ENCODE measurements around the gene RNF130. TPM values are rescaled to one million over a fixed set of nuclear protein-coding genes. Genes with fewer than 3 reads are reported as not detected.

The RNF130 gene
- total and polyA plus RNA-seq, 9 of the 15 experiments (the other 6 are each of a cell fraction or from before 2014, with no cell fraction given): 5.8 to 39.4 (median 27.1) TPM

- Histone ChIP-seq H3K4me1 (replicated peaks in 1 of 2; ENCODE audit: control insufficient read depth in 2 of 2, insufficient read depth in 2 of 2, low read length in 2 of 2) (peaks cover 0 to 18% of the 10 kb centered on the region in 2 experiments; a peak in 3 of 5 replicates), H3K9me1 (ENCODE audit: control insufficient read depth, insufficient read depth, low read length) (no peaks in the 10 kb centered on the region), H4K20me1 (replicated peaks; ENCODE audit: control insufficient read depth, insufficient read depth, low read length) (no peaks in the 10 kb centered on the region), H3K79me2 (ENCODE audit: control insufficient read depth, insufficient read depth, low read length) (no peaks in the 10 kb centered on the region), H3K36me3 (ENCODE audit: control insufficient read depth, insufficient read depth, low read length) (no peaks in the 10 kb centered on the region), H3K9ac (ENCODE audit: insufficient read depth in 1 of 2, low read depth in 2 of 2, low read length in 2 of 2) (no peak overlapping the region), H3K27me3 (ENCODE audit: control insufficient read depth in 2 of 2, insufficient read depth in 2 of 2, low read length in 2 of 2) (no peaks in the 10 kb centered on the region), H3K27ac (ENCODE audit: extremely low read depth, low read depth, low read length) (no peak overlapping the region), H3K4me2 (ENCODE audit: insufficient read depth, low read length) (no peak overlapping the region), H3K9me3 (replicated peaks; ENCODE audit: control insufficient read depth, insufficient read depth, low read depth, low read length) (no peaks in the 10 kb centered on the region; the same call in 1 of the 2 replicates), H2AFZ (ENCODE audit: low read depth, low read length) (no peak overlapping the region), H3K4me3 (no peak overlapping the region)
- DNase-seq (ENCODE audit: extremely low read depth in 1 of 4, low spot score in 3 of 4) (no peak), FAIRE-seq (no peak), ATAC-seq (no peak)
- no peak for TF ChIP-seq FUS (optimal IDR thresholded peaks at IDR 0.05; ENCODE audit: low read depth, low read length)
- in situ Hi-C loops (cut with MboI) (no loop called here), intact Hi-C loops (cut with micrococcal nuclease) (no loop called here)
- 90% methylated on average over 2 of the region's 2 CpGs for WGBS (ENCODE audit: insufficient coverage, low coverage, missing lambda C conversion rate)
- BruUV-seq (replicated peaks): no TSS peak
- ChIA-PET POLR2A (interaction anchor here (0.5 to 1.1 kb wide), 2 partner anchors 12 to 31 kb away, joined by 3 to 5 read pairs; no protein-coding TSS in a partner anchor), CTCF (ENCODE audit: low intra/inter-chr PET ratio) (no interaction called here)
These were observed 69.8 kb downstream of the RNF130 start for GRCh38 chr5:180001742-180002141.

GRCh38 chr5:180001136-180001535 lies 70.4 kb downstream of the RNF130 start:
- Histone ChIP-seq H3K4me1 (replicated peaks in 1 of 2; ENCODE audit: control insufficient read depth in 2 of 2, insufficient read depth in 2 of 2, low read length in 2 of 2) (peaks cover 0 to 12% of the 10 kb centered on the region in 2 experiments; a peak in 3 of 5 replicates), H3K4me2 (ENCODE audit: insufficient read depth, low read length) (no peak overlapping the region), H3K79me2 (ENCODE audit: control insufficient read depth, insufficient read depth, low read length) (no peaks in the 10 kb centered on the region), H3K9me3 (replicated peaks; ENCODE audit: control insufficient read depth, insufficient read depth, low read depth, low read length) (no peaks in the 10 kb centered on the region; the same call in 1 of the 2 replicates), H2AFZ (ENCODE audit: low read depth, low read length) (no peak overlapping the region), H4K20me1 (replicated peaks; ENCODE audit: control insufficient read depth, insufficient read depth, low read length) (no peaks in the 10 kb centered on the region), H3K27me3 (ENCODE audit: control insufficient read depth in 2 of 2, insufficient read depth in 2 of 2, low read length in 2 of 2) (no peaks in the 10 kb centered on the region), H3K4me3 (no peak overlapping the region), H3K9me1 (ENCODE audit: control insufficient read depth, insufficient read depth, low read length) (no peaks in the 10 kb centered on the region), H3K27ac (ENCODE audit: extremely low read depth, low read depth, low read length) (no peak overlapping the region), H3K9ac (ENCODE audit: insufficient read depth in 1 of 2, low read depth in 2 of 2, low read length in 2 of 2) (no peak overlapping the region), H3K36me3 (ENCODE audit: control insufficient read depth, insufficient read depth, low read length) (no peaks in the 10 kb centered on the region)
- in situ Hi-C loops (cut with MboI) (no loop called here), intact Hi-C loops (cut with micrococcal nuclease) (no loop called here)
- BruUV-seq (replicated peaks): no TSS peak
- ChIA-PET POLR2A (interaction anchor here (1.1 kb wide), 1 partner anchor 11 kb away, joined by 3 read pairs; no protein-coding TSS in a partner anchor), CTCF (ENCODE audit: low intra/inter-chr PET ratio) (no interaction called here)
- FAIRE-seq: no peak
- no peak for DNase-seq (ENCODE audit: extremely low read depth in 1 of 4, low spot score in 3 of 4)
- ATAC-seq: no peak
- no peak for TF ChIP-seq RNF2 (IDR thresholded peaks at IDR 0.05)
- no peak for TF ChIP-seq ZNF699 (CRISPR knock-in tag; IDR thresholded peaks at IDR 0.05; ENCODE audit: insufficient replicate concordance)
- TF ChIP-seq PML (IDR thresholded peaks at IDR 0.05; ENCODE audit: low read length): no peak
- no peak for TF ChIP-seq ZNF212 (CRISPR knock-in tag; IDR thresholded peaks at IDR 0.05)
- TF ChIP-seq ETV5 (CRISPR knock-in tag; IDR thresholded peaks at IDR 0.05; ENCODE audit: low read depth): no peak
- no peak for TF ChIP-seq KLF1 (tag; IDR thresholded peaks at IDR 0.05)
- TF ChIP-seq TAF1 (IDR thresholded peaks at IDR 0.05; ENCODE audit: control insufficient read depth, extremely low read depth, insufficient read depth, low read length, severe bottlenecking): no peak
- TF ChIP-seq BCOR (IDR thresholded peaks at IDR 0.05): no peak
- no peak for TF ChIP-seq CBX2 (IDR thresholded peaks at IDR 0.05; ENCODE audit: insufficient read depth, low read length, poor library complexity, severe bottlenecking)
- TF ChIP-seq ZNF24 (IDR thresholded peaks at IDR 0.05): no peak
- no peak for TF ChIP-seq NCOA2 (IDR thresholded peaks at IDR 0.05; ENCODE audit: partially characterized antibody in 2 of 2)
- TF ChIP-seq ZNF354B (CRISPR knock-in tag; IDR thresholded peaks at IDR 0.05): no peak
- TF ChIP-seq ZNF232 (CRISPR knock-in tag; IDR thresholded peaks at IDR 0.05): no peak
- no peak for TF ChIP-seq MCM3 (IDR thresholded peaks at IDR 0.05)
- no peak for TF ChIP-seq ATF4 (CRISPR knock-in tag; IDR thresholded peaks at IDR 0.05)
- no peak for TF ChIP-seq HES1 (IDR thresholded peaks at IDR 0.05; ENCODE audit: low read depth)
- no peak for TF ChIP-seq FOXJ3 (CRISPR knock-in tag; IDR thresholded peaks at IDR 0.05)
- TF ChIP-seq NR1H2 (CRISPR knock-in tag; IDR thresholded peaks at IDR 0.05): no peak
